Keratinocyte (primary cell): ENCODE results near the gene FHOD3. TPM values are rescaled to one million over a fixed set of nuclear protein-coding genes. Genes with fewer than 3 reads are reported as not detected.

Experiments
- DNase-seq: peaks from one replicate; pipeline ENCODE4 v3.0.0-alpha.2; 2011; ENCODE audit warnings: low read depth, missing footprints, low spot score
- FAIRE-seq: peaks from 2 replicates; lab custom pipeline; 2011; peaks lifted over from hg19 to GRCh38; lab: Jason Lieb, UNC
- H2AFZ ChIP-seq: 2 replicates; pipeline ENCODE4 v1.6.0; 2012; ENCODE audit warnings: low read length, control low read depth, inconsistent platforms; ENCODE audit not compliant: control insufficient read depth
- H3K27ac ChIP-seq: 2 replicates; pipeline ENCODE4 v1.5.1; 2011; ENCODE audit warnings: low read length; ENCODE audit not compliant: control insufficient read depth, insufficient read depth
- H3K27me3 ChIP-seq: 3 replicates; pipeline ENCODE4 v1.6.0; 2011; ENCODE audit warnings: low read length; ENCODE audit not compliant: control insufficient read depth, insufficient read depth; ENCODE audit errors: extremely low read depth
- H3K36me3 ChIP-seq, 2 experiments: 2 replicates in 1 of 2; 3 replicates in 1 of 2; pipeline ENCODE4 v1.5.1; 2011; ENCODE audit warnings: low read length in 2 of 2, mild to moderate bottlenecking in 1 of 2; ENCODE audit not compliant: control insufficient read depth in 2 of 2, insufficient read depth in 2 of 2; ENCODE audit errors: extremely low read depth in 1 of 2
- H3K4me1 ChIP-seq: 3 replicates; pipeline ENCODE4 v1.5.1; 2011; ENCODE audit warnings: low read length; ENCODE audit not compliant: control insufficient read depth, insufficient read depth; ENCODE audit errors: extremely low read depth
- H3K4me2 ChIP-seq: 3 replicates; pipeline ENCODE4 v1.6.0; 2011; ENCODE audit warnings: low read depth, low read length; ENCODE audit not compliant: control insufficient read depth, insufficient read depth; ENCODE audit errors: extremely low read depth
- H3K4me3 ChIP-seq, 3 experiments: fragments of 200-600 bp in 1 of 3; sonication (generic) in 1 of 3; 2 replicates in 2 of 3; 3 replicates in 1 of 3; pipeline ENCODE4 v1.5.1; 2011 to 2016; ENCODE audit warnings: low read length in 3 of 3, mild to moderate bottlenecking in 3 of 3, control low read depth in 2 of 3, inconsistent platforms in 1 of 3, low read depth in 1 of 3, mixed read lengths in 1 of 3, mixed run types in 1 of 3, moderate library complexity in 1 of 3; ENCODE audit not compliant: control insufficient read depth in 2 of 3, insufficient read depth in 2 of 3; ENCODE audit errors: extremely low read depth in 1 of 3
- H3K79me2 ChIP-seq: 2 replicates; pipeline ENCODE4 v1.6.0; 2012; ENCODE audit warnings: low read length; ENCODE audit not compliant: control insufficient read depth, insufficient read depth
- H3K9ac ChIP-seq: 3 replicates; pipeline ENCODE4 v1.6.0; 2011; ENCODE audit warnings: low read length; ENCODE audit not compliant: control insufficient read depth, insufficient read depth; ENCODE audit errors: extremely low read depth
- H3K9me1 ChIP-seq: 3 replicates; pipeline ENCODE4 v1.6.0; 2011; ENCODE audit warnings: low read length; ENCODE audit not compliant: control insufficient read depth, insufficient read depth; ENCODE audit errors: extremely low read depth
- H3K9me3 ChIP-seq: 2 replicates; pipeline ENCODE4 v1.5.1; 2012; ENCODE audit warnings: low read depth, low read length; ENCODE audit not compliant: control insufficient read depth
- H4K20me1 ChIP-seq: 3 replicates; pipeline ENCODE4 v1.6.0; 2011; ENCODE audit warnings: low read length; ENCODE audit not compliant: control insufficient read depth, insufficient read depth; ENCODE audit errors: extremely low read depth
- CTCF ChIP-seq, 3 experiments: IDR thresholded peaks in 1 of 3; conservative IDR thresholded peaks in 1 of 3; optimal IDR thresholded peaks in 1 of 3; 2 replicates in 2 of 3; 3 replicates in 1 of 3; pipeline versions ENCODE3 to v1.5.1; 2011; ENCODE audit warnings: low read length in 3 of 3, mild to moderate bottlenecking in 3 of 3, moderate library complexity in 2 of 3, control low read depth in 1 of 3, inconsistent platforms in 1 of 3; ENCODE audit not compliant: insufficient read depth in 2 of 3; ENCODE audit errors: extremely low read depth in 1 of 3
- EZH2 ChIP-seq: IDR thresholded peaks from one replicate; pipeline ENCODE4 v1.6.1; 2012; ENCODE audit warnings: inconsistent platforms, mild to moderate bottlenecking, low read length, moderate library complexity
- dilution Hi-C: fragments of 300-500 bp; cut with MboI; formaldehyde crosslinking; loops from one replicate; pipeline ENCODE4 v1.7.0; 2020; ENCODE audit warnings: low sequenced_read_pairs; ENCODE audit not compliant: extremely low pct_ligation_motif_present
- polyA plus RNA-seq, 5 experiments: library from polyadenylated mRNA; depleted of rRNA in 3 of 5; stranded (reverse) in 3 of 5; stranded (forward) in 1 of 5; unstranded in 1 of 5; fragments of >200 nt; gene quantifications; 1 replicate in 1 of 5; 2 replicates in 3 of 5; 3 replicates in 1 of 5; pipeline versions ENCODE4 v1.2.1 to v1.2.3, GENCODE V29; 2011 to 2012; ENCODE audit warnings: missing spikeins in 2 of 5, low read depth in 1 of 5, low replicate concordance in 1 of 5

Gene FHOD3
- polyA plus RNA-seq, 1 donor (not counting 4 experiments of a cell fraction or from before 2014, with no cell fraction given): 7.7 TPM

GRCh38 chr18:36428431-36429029 lies 131.0 kb downstream of the FHOD3 start:
- Histone ChIP-seq H2AFZ (no peak overlapping the region), H3K4me2 (no peak overlapping the region), H3K9me1 (no peaks in the 10 kb centered on the region), H3K79me2 (no peaks in the 10 kb centered on the region), H3K4me1 (peaks cover 3% of the 10 kb centered on the region), H3K36me3 (no peaks in the 10 kb centered on the region), H3K9ac (no peak overlapping the region), H3K9me3 (no peaks in the 10 kb centered on the region), H3K4me3 (no peak overlapping the region), H4K20me1 (no peaks in the 10 kb centered on the region), H3K27me3 (no peaks in the 10 kb centered on the region), H3K27ac (no peak overlapping the region)
- no peak for TF ChIP-seq EZH2
- TF ChIP-seq CTCF (optimal IDR thresholded peaks at IDR 0.05 in 1 of 3, IDR thresholded peaks at IDR 0.05 in 1 of 3, conservative IDR thresholded peaks at IDR 0.05 in 1 of 3; ENCODE audit: extremely low read depth in 1 of 3, insufficient read depth in 2 of 3, low read length in 3 of 3): no peak
- dilution Hi-C loops: no loop called here
- DNase-seq: no peak
- no peak for FAIRE-seq

- H3K9me3 ChIP-seq: no peaks in the 10 kb centered on the region
- dilution Hi-C loops: no loop called here
- H3K9ac ChIP-seq: no peak overlapping the region
- no peaks in the 10 kb centered on the region for H4K20me1 ChIP-seq
- H3K27me3 ChIP-seq: no peaks in the 10 kb centered on the region
- DNase-seq: no peak
- H3K27ac ChIP-seq: no peak overlapping the region
- H3K4me3 ChIP-seq: no peak overlapping the region
- H3K36me3 ChIP-seq: no peaks in the 10 kb centered on the region
- no peak overlapping the region for H2AFZ ChIP-seq
- H3K9me1 ChIP-seq: no peaks in the 10 kb centered on the region
- no peak overlapping the region for H3K4me2 ChIP-seq
- H3K79me2 ChIP-seq: no peaks in the 10 kb centered on the region
- FAIRE-seq: no peak
- H3K4me1 ChIP-seq: no peaks in the 10 kb centered on the region
- TF ChIP-seq EZH2: no peak
- TF ChIP-seq CTCF (optimal IDR thresholded peaks at IDR 0.05 in 1 of 3, IDR thresholded peaks at IDR 0.05 in 1 of 3, conservative IDR thresholded peaks at IDR 0.05 in 1 of 3; ENCODE audit: extremely low read depth in 1 of 3, insufficient read depth in 2 of 3, low read length in 3 of 3): no peak
Measured at GRCh38 chr18:36432880-36433555, 135.5 kb downstream of the FHOD3 start.
